ENCODE measurements around the gene IDUA.
"Not testable (repeated sequence)": the region's sequence is repeated elsewhere in the genome, so short reads cannot be mapped to it uniquely, and the experiment has no call there.

IDUA gene

GRCh38 chr4:1045193-1045594 is 58.4 kb downstream of the IDUA start:
- DNase-seq (ENCODE audit: low read depth in 2 of 2) = no peak

DNA sequence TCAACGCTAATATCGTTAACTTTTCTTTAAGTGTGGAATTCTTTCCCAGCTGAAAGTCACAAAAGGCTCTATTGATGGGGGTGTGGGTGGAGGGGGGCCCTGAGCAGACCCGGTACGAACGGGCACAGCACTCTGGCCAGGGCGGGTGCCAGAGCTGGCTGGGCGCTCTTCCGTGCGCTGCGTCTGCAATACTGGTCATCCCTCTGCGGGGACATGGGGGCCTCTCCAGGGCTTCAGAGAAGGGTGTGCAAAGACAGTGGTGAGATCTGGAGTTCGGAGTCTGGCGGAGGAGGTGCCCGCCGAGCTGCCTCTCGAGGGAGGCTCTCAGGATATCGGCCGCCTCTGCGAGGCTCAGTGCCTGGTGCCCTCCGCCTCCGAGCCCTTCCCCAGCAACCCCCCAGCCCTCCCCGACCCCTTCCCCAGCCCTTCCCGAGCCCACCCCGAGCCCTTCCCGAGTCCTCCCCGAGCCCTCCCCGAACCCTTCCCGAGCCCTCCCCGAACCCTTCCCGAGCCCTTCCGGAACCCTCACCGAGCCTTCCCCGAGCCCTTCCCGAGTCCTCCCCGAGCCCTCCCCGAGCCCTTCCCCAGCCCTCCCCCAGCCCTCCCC is 58.9 kb downstream of the IDUA start:
- DNase-seq (ENCODE audit: low read depth in 2 of 2) = no peak

- not testable (repeated sequence) for DNase-seq (ENCODE audit: low read depth in 2 of 2)
Observed at GRCh38 chr4:1046581-1047011, 59.8 kb downstream of the IDUA start.

- DNase-seq (ENCODE audit: low read depth in 2 of 2) = no peak
Observed at GRCh38 chr4:1047106-1047975, 60.5 kb downstream of the IDUA start.

- no peak for DNase-seq (ENCODE audit: low read depth in 2 of 2)
Observed at GRCh38 chr4:1047976-1048772, 61.3 kb downstream of the IDUA start.

- DNase-seq (ENCODE audit: low read depth in 2 of 2) = no peak
Observed at GRCh38 chr4:1048773-1049590, 62.1 kb downstream of the IDUA start.

- no peak for DNase-seq (ENCODE audit: low read depth in 2 of 2)
Observed at GRCh38 chr4:1049591-1049905, 62.7 kb downstream of the IDUA start.

GRCh38 chr4:1050486-1051213 is 63.8 kb downstream of the IDUA start:
- DNase-seq (ENCODE audit: low read depth in 2 of 2) = no peak

DNA sequence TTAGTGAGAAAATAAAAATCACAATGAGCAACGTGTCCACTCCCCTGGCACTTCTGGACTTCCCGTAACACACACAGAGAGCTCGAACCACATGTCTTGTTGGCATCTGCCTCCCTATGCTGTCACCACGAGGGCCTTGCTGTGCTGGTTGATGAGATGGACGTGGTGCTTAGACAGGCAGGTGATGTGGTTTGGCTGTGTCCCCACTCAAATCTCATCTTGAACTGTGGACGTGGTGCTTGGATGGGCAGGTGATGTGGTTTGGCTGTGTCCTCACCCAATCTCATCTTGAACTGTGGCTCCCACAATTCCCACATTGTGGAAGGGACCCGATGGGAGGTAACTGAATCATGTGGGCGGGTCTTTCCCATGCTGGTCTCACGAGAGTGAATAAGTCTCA is 64.6 kb downstream of the IDUA start:
- DNase-seq (ENCODE audit: low read depth in 2 of 2) = no peak

DNA sequence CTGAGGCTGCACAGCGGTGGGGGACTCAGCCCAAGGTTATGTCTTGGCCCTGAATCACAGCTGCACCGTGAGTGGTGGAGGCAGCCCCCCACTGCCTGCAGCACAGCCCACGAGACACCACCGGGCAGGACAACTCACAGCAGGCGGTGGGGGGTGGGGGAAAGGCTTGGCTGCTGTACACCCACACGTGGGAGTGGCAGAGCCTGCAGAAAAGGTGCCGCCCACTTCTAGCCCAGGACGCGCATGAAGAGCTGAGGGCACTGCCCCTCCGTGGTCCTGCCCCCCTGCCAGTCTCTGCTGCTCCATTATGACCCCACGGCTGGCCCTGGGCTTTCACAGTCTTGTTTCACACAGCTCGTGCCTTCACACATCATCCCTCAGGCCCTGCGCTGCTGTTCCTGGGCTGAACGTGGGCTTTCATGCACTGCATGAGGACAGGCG is 65.4 kb downstream of the IDUA start:
- DNase-seq (ENCODE audit: low read depth in 2 of 2) = no peak

DNA sequence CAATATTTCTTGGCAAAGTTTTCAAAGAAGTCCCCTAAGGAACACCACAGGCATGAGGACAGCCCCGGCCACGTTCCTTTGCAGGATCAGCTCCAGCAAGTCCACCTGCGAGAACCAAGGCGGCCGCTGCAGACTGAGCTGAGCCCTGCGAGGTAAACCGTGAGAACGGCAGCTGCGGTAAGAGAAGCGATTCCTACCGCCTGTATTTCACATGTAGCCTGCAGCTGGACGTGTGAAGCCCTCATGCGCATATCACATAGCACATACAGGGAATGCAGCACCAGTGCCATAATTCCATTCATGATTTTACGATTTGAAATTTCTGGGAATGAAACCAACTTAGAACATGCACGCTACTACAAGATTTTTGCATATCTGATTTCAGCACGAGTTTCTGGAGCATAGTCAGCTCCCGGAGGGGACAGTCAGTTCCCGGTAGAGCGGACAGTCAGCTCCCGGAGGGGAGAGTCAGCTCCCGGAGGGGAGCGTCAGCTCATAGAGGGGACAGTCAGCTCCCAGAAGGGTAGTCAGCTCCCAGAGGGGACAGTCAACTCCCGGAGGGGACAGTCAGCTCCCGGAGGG is 66.3 kb downstream of the IDUA start:
- no peak for DNase-seq (ENCODE audit: low read depth in 2 of 2)

- not testable (repeated sequence) for DNase-seq (ENCODE audit: low read depth in 2 of 2)
Observed at GRCh38 chr4:1053891-1054290, 67.0 kb downstream of the IDUA start.

Data from stimulated activated CD4-positive, alpha-beta T cell treated with anti-CD3 and anti-CD28 coated beads, Interleukin-12 subunit alpha, Interleukin-12 subunit beta, amount 100 ng/mL, for 24 hours (primary cell).